SK-N-SH (cell line): ENCODE measurements around the gene ZNF229. TPM values are rescaled to one million over a fixed set of nuclear protein-coding genes. Genes with fewer than 3 reads are reported as not detected.
A peak's percentile ranks its signal among the peaks of the same experiment; 100 is the strongest.

Experiments used
- CTCF ChIA-PET: fragments of 300-600, 350-600 bp; formaldehyde crosslinking; extraction: SDS; loops from one replicate; lab custom pipeline; 2021; lab: Yijun Ruan, JAX
- POLR2A ChIA-PET: fragments of 350-600 bp; sonication (Branson Sonifier 250); formaldehyde crosslinking; extraction: SDS; loops from one replicate; lab custom pipeline; 2020; ENCODE audit warnings: antibody characterized with exemption, inconsistent platforms; lab: Yijun Ruan, JAX
- DNase-seq: peaks from one replicate; pipeline ENCODE4 v3.0.0; 2012
- H2AFZ ChIP-seq: fragments of 200-600 bp; sonication (generic); 2 replicates; pipeline ENCODE4 v1.8.1; 2016; ENCODE audit warnings: antibody characterized with exemption, mild to moderate bottlenecking, low read depth
- H3F3A ChIP-seq: fragments of 200-600 bp; sonication (generic); replicated peaks from 2 replicates; pipeline ENCODE3; 2016; ENCODE audit warnings: antibody characterized with exemption, mild to moderate bottlenecking; ENCODE audit not compliant: insufficient read depth
- H3K27ac ChIP-seq, 2 experiments: fragments of 200-500 bp in 1 of 2; fragments of 200-600 bp in 1 of 2; sonication (Bioruptor generic) in 1 of 2; sonication (generic), shearing (Covaris generic) in 1 of 2; 2 replicates each; pipeline versions ENCODE4 v1.5.1 to v1.6.1; 2014 to 2016; ENCODE audit warnings: low read depth in 2 of 2, inconsistent platforms in 1 of 2, low read length in 1 of 2, mild to moderate bottlenecking in 1 of 2, mixed read lengths in 1 of 2
- H3K27me3 ChIP-seq: fragments of 200-600 bp; sonication (generic), shearing (Covaris generic); 2 replicates; pipeline ENCODE4 v1.6.1; 2016; ENCODE audit warnings: mixed run types; ENCODE audit not compliant: insufficient read depth
- H3K36me3 ChIP-seq, 2 experiments: fragments of 200-500 bp in 1 of 2; fragments of 200-600 bp in 1 of 2; sonication (Bioruptor generic) in 1 of 2; sonication (generic) in 1 of 2; replicated peaks in 1 of 2; 2 replicates each; pipeline versions ENCODE3 to v1.5.1; 2014 to 2016; ENCODE audit warnings: low read length in 1 of 2, mild to moderate bottlenecking in 1 of 2; ENCODE audit not compliant: insufficient read depth in 2 of 2, control insufficient read depth in 1 of 2
- H3K4me1 ChIP-seq, 2 experiments: fragments of 200-500 bp in 1 of 2; fragments of 200-600 bp in 1 of 2; sonication (Bioruptor generic) in 1 of 2; sonication (generic), shearing (Covaris generic) in 1 of 2; 2 replicates each; pipeline versions ENCODE4 v1.5.1 to v1.6.1; 2014 to 2016; ENCODE audit warnings: low read depth in 1 of 2, low read length in 1 of 2, mixed run types in 1 of 2; ENCODE audit not compliant: insufficient read depth in 2 of 2, control insufficient read depth in 1 of 2
- H3K4me2 ChIP-seq: fragments of 200-600 bp; sonication (generic), shearing (Covaris generic); 2 replicates; pipeline ENCODE4 v1.6.1; 2017; ENCODE audit warnings: mixed run types
- H3K4me3 ChIP-seq, 2 experiments: fragments of 200-500 bp in 1 of 2; fragments of 200-600 bp in 1 of 2; sonication (Bioruptor generic) in 1 of 2; sonication (generic), shearing (Covaris generic) in 1 of 2; 2 replicates each; pipeline versions ENCODE4 v1.5.1 to v1.8.1; 2014 to 2016; ENCODE audit warnings: low read depth in 2 of 2, inconsistent platforms in 1 of 2, low read length in 1 of 2, mild to moderate bottlenecking in 1 of 2, mixed read lengths in 1 of 2, moderate library complexity in 1 of 2
- H3K79me2 ChIP-seq: fragments of 200-600 bp; sonication (generic); 2 replicates; pipeline ENCODE4 v1.8.1; 2017; ENCODE audit warnings: mild to moderate bottlenecking; ENCODE audit not compliant: insufficient read depth
- H3K9ac ChIP-seq: fragments of 200-600 bp; sonication (generic); 2 replicates; pipeline ENCODE4 v1.6.1; 2017; ENCODE audit warnings: mixed run types
- H3K9me2 ChIP-seq: fragments of 200-600 bp; sonication (generic); 2 replicates; pipeline ENCODE4 v1.6.1; 2017; ENCODE audit warnings: mixed run types
- H3K9me3 ChIP-seq: fragments of 200-600 bp; sonication (generic); 2 replicates; pipeline ENCODE4 v1.6.1; 2017; ENCODE audit warnings: mixed run types, mild to moderate bottlenecking, moderate library complexity
- H4K20me1 ChIP-seq: fragments of 200-600 bp; sonication (generic); 2 replicates; pipeline ENCODE4 v1.6.1; 2017; ENCODE audit warnings: mild to moderate bottlenecking, mixed run types; ENCODE audit not compliant: insufficient read depth
- ELF1 ChIP-seq: IDR thresholded peaks from 2 replicates; pipeline ENCODE4 v1.4.0; 2012
- EP300 ChIP-seq, 2 experiments: IDR thresholded peaks; 2 replicates each; pipeline versions ENCODE4 v1.4.0 to v1.6.1; 2012; ENCODE audit warnings: borderline replicate concordance in 1 of 2, low read depth in 1 of 2, low read length in 1 of 2
- FOSL2 ChIP-seq: IDR thresholded peaks from 2 replicates; pipeline ENCODE4 v1.4.0; 2012; ENCODE audit warnings: low read depth, mild to moderate bottlenecking, moderate library complexity, borderline replicate concordance
- FOXJ3 ChIP-seq: sonication (generic); formaldehyde crosslinking; IDR thresholded peaks from 2 replicates; pipeline ENCODE4 v1.5.1; 2020; ENCODE audit warnings: mild to moderate bottlenecking, missing genetic modification reagents
- FOXM1 ChIP-seq: IDR thresholded peaks from 2 replicates; pipeline ENCODE4 v1.4.0; 2012; ENCODE audit warnings: low read depth, mild to moderate bottlenecking
- GATA2 ChIP-seq: sonication (generic); formaldehyde crosslinking; IDR thresholded peaks from 2 replicates; pipeline ENCODE4 v1.5.0; 2020; ENCODE audit warnings: mild to moderate bottlenecking, missing genetic modification reagents
- IRF3 ChIP-seq: fragments of 150-350 bp; IDR thresholded peaks from 2 replicates; pipeline ENCODE4 v1.6.1; 2016; ENCODE audit warnings: mild to moderate bottlenecking, low read depth, low read length
- JUND ChIP-seq: IDR thresholded peaks from 2 replicates; pipeline ENCODE4 v1.4.0; 2012
- MAX ChIP-seq: IDR thresholded peaks from 2 replicates; pipeline ENCODE4 v1.4.0; 2012; ENCODE audit warnings: low read depth
- MXI1 ChIP-seq: IDR thresholded peaks from 2 replicates; pipeline ENCODE4 v1.6.1; 2012; ENCODE audit warnings: mild to moderate bottlenecking, low read depth, low read length, improper control_type of control experiment
- NFIC ChIP-seq: IDR thresholded peaks from 2 replicates; pipeline ENCODE4 v1.4.0; 2012; ENCODE audit warnings: borderline replicate concordance
- NRF1 ChIP-seq: IDR thresholded peaks from 2 replicates; pipeline ENCODE4 v1.6.1; 2012; ENCODE audit warnings: low read depth, mild to moderate bottlenecking, low read length
- PBX3 ChIP-seq: IDR thresholded peaks from 2 replicates; pipeline ENCODE4; 2012
- POLR2AphosphoS5 ChIP-seq: IDR thresholded peaks from 2 replicates; pipeline ENCODE4 v1.6.1; 2012; ENCODE audit warnings: low read depth, low read length
- RAD21 ChIP-seq: IDR thresholded peaks from 2 replicates; pipeline ENCODE4 v1.6.1; 2012; ENCODE audit warnings: mild to moderate bottlenecking, low read length
- RCOR1 ChIP-seq: fragments of 150-350 bp; IDR thresholded peaks from 2 replicates; pipeline ENCODE4 v1.6.1; 2017; ENCODE audit warnings: antibody characterized with exemption, low read length
- RFX5 ChIP-seq: IDR thresholded peaks from 2 replicates; pipeline ENCODE4 v1.6.1; 2012; ENCODE audit warnings: mild to moderate bottlenecking, improper control_type of control experiment, low read length
- RXRA ChIP-seq: IDR thresholded peaks from 2 replicates; pipeline ENCODE4 v1.4.0; 2012; ENCODE audit warnings: low read depth, mild to moderate bottlenecking, borderline replicate concordance
- SMC3 ChIP-seq: IDR thresholded peaks from 2 replicates; pipeline ENCODE4 v1.6.1; 2012; ENCODE audit warnings: low read depth, low read length, improper control_type of control experiment
- TAF1 ChIP-seq: IDR thresholded peaks from 2 replicates; pipeline ENCODE4 v1.6.1; 2012; ENCODE audit warnings: low read depth, mild to moderate bottlenecking, low read length, moderate library complexity, borderline replicate concordance
- TCF12 ChIP-seq: IDR thresholded peaks from 2 replicates; pipeline ENCODE4 v1.4.0; 2012
- TEAD4 ChIP-seq: IDR thresholded peaks from 2 replicates; pipeline ENCODE4 v1.4.0; 2012; ENCODE audit warnings: mild to moderate bottlenecking, borderline replicate concordance; ENCODE audit not compliant: insufficient read depth
- USF1 ChIP-seq: IDR thresholded peaks from 2 replicates; pipeline ENCODE4 v1.4.0; 2012; ENCODE audit warnings: low read depth, borderline replicate concordance
- USF2 ChIP-seq: fragments of 150-350 bp; IDR thresholded peaks from 2 replicates; pipeline ENCODE4 v1.6.1; 2017; ENCODE audit warnings: antibody characterized with exemption, low read length, low read depth, borderline replicate concordance
- YY1 ChIP-seq: IDR thresholded peaks from 2 replicates; pipeline ENCODE4 v1.4.0; 2012; ENCODE audit warnings: low read depth, mild to moderate bottlenecking
- ZBTB33 ChIP-seq: IDR thresholded peaks from 2 replicates; pipeline ENCODE4 v1.4.0; 2012; ENCODE audit warnings: low read depth, borderline replicate concordance
- WGBS: methylation state at CpG from one replicate; pipeline ENCODE4 v1.1.6; 2017; ENCODE audit warnings: low lambda C conversion rate; 5-methylcytosine and 5-hydroxymethylcytosine counted together
- polyA plus RNA-seq, 3 experiments: library from polyadenylated mRNA; depleted of rRNA; stranded (reverse); fragments of >200 nt; gene quantifications; 2 replicates each; pipeline ENCODE4 v1.2.3, GENCODE V29; 2012

The ZNF229 gene
- polyA plus RNA-seq, 1 of the 3 experiments (the other 2 are of a cell fraction), result 1.2 TPM

GRCh38 chr19:44401139-44402115 is 46.8 kb downstream of the ZNF229 start, which contains the start of gene ZNF285:
ZNF285 (minus strand) TSS chr19:44401608; CDS start chr19:44397213, 4,395 bp downstream.
- peaks cover 5% of the 10 kb centered on the region; the same call in 1 of the 2 replicates for H3K9me3 ChIP-seq
- H3K27me3 ChIP-seq, result no peaks in the 10 kb centered on the region
- peak; percentile 91 for DNase-seq
- H3K27ac ChIP-seq, result peak within 1 kb of the TSS in 1 of 2 experiments; percentile 64; a peak in 2 of 4 replicates
- H4K20me1 ChIP-seq, result no peaks in the 10 kb centered on the region
- no peaks in the 10 kb centered on the region for H3K36me3 ChIP-seq
- peak within 1 kb of the TSS; percentile 20; the same call in 1 of the 2 replicates for H3K9ac ChIP-seq
- peak within 1 kb of the TSS; percentile 69 to 81 for H3K4me3 ChIP-seq
- no peaks in the 10 kb centered on the region for H3K79me2 ChIP-seq
- CTCF ChIA-PET, result no interaction called here
- H3K4me1 ChIP-seq, result peaks cover 0 to 4% of the 10 kb centered on the region in 2 experiments; a peak in 1 of 4 replicates
- WGBS, result 11% methylated on average over 30 of the region's 43 CpGs
- peak within 1 kb of the TSS; percentile 73 for H3K4me2 ChIP-seq
- H3K9me2 ChIP-seq, result no peaks in the 10 kb centered on the region
- H3F3A ChIP-seq, result no peaks in the 10 kb centered on the region
- POLR2A ChIA-PET, result interaction anchor here (0.6 to 0.7 kb wide), 2 partner anchors 13 to 38 kb away, joined by 3 read pairs; no protein-coding TSS in a partner anchor
- peak within 1 kb of the TSS; percentile 100 for H2AFZ ChIP-seq
- TF ChIP-seq POLR2AphosphoS5 (peak; percentile 35; the same call in 1 of the 2 replicates), PBX3 (no peak), EP300 (IDR thresholded peaks at IDR 0.05; ENCODE audit: borderline replicate concordance in 1 of 2, low read depth in 1 of 2, low read length in 1 of 2) (no peak), RCOR1 (peak; percentile 58), FOXM1 (no peak), USF2 (peak; percentile 17; the same call in 1 of the 2 replicates), FOXJ3 (CRISPR knock-in tag) (no peak), MXI1 (peak; percentile 88), MAX (peak; percentile 60), RXRA (no peak), RAD21 (0 out of 2 replicates have a peak, but pooled peaks have one; percentile 1), ZBTB33 (no peak), ELF1 (peak; percentile 84), USF1 (no peak), RFX5 (no peak), TEAD4 (no peak), NRF1 (peak; percentile 93), IRF3 (no peak), NFIC (no peak), GATA2 (no peak), SMC3 (no peak), TCF12 (no peak), FOSL2 (no peak), JUND (no peak), TAF1 (peak; percentile 48; the same call in 1 of the 2 replicates), YY1 (peak; percentile 70; the same call in 1 of the 2 replicates)
